HUDEP-2 (cell line): ENCODE results near the gene CDH18.

Experiments used
- DNase-seq, 76 experiments: peaks; one replicate each; lab custom pipeline; 2025; ENCODE audit not compliant: unreplicated experiment in 76 of 76; lab: John Stamatoyannopoulos, UW

The CDH18 gene

DNA sequence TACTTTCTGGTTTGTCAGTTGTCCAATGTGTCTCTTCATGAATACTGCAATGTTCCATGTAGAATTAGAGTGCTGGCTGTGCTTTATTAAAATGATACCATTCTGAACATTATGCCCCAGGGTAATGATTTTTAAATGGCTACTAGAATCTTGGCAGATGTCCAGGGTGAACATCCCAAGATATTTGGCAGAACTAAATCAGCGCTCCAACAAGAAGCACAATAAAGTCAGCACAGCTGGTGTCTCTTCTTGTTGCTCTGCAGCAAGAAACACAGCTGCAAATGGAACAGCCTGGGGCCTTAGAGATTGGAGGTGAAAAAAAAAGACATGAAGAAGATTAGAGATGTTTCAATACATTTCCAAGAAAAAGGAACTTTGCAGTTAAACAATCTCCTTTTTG, 248.3 kb downstream of the CDH18 start:
- no peak for DNase-seq

GRCh38 chr5:19734776-19735175, 253.2 kb downstream of the CDH18 start:
- no peak for DNase-seq

DNA sequence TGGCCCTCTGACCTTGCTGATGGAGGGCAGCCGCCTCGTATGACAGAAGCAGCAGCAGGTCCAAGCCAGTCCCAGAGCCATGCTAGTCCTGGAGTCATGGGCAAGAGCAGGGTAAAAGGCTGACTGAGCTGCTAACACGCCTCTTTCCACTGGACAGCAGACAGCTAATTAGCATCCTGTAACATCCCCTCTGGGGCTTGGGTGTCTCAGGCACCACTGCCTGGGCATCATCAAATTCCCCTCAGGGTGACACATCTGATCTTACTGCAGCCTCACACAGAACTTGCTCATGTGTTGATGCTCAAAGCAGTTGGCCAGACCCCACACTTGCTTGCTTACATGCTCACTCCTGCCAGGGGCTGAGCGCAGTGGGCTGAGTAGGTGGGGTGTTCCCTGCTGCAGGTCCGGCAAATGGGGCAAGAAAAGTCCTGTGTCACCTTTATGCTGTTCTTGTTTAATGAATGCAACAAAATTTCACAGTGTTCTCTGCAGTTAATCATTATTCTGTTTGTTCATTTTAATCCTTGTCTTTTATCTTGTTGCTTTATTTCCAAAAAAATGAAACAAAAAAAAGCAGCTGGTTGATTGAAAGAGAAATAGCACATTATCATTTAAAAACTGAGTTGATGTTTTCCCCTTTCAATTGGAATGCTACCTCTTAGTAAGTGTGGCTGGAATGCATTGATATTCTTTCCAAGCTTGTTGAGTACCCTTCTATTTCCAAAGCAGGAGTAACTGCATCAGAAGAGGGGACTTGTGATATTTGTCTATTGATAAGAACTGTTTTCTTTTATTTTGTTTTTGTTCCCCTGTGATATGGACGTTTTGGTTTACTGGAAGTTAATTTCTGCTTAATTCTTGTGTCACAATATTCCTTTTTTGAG, 254.1 kb downstream of the CDH18 start:
- DNase-seq: no peak

- no peak for DNase-seq
Observed at GRCh38 chr5:19728571-19728970, 259.4 kb downstream of the CDH18 start.

GRCh38 chr5:19719109-19719508, 268.9 kb downstream of the CDH18 start:
- DNase-seq: no peak

- DNase-seq: no peak
Observed at GRCh38 chr5:19713740-19714139, 274.3 kb downstream of the CDH18 start.

- no peak for DNase-seq
Observed at GRCh38 chr5:19709403-19709802, 278.6 kb downstream of the CDH18 start.

- no peak for DNase-seq
Observed at GRCh38 chr5:19706776-19707175, 281.2 kb downstream of the CDH18 start.

DNA sequence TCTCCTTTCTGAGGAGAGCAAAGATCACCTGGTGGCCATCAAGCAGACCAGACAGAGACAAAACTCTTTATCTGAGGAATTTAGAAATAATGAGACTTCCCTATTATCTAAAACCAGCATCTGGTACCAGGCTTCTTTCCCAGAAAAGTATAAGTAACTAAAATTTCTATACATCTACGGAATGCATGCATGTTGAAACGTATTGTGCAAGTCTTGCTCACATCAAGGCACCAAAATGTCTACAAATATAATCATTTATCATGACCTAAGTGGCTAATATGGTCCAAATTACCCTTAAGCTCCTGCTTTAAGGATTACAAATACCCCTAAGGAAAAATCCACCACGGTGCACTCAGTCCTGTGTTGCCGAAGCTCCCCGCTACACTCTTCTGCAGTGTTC, 286.3 kb downstream of the CDH18 start:
- DNase-seq: no peak

- DNase-seq: no peak
Observed at GRCh38 chr5:19694949-19695611, 292.9 kb downstream of the CDH18 start.

DNA sequence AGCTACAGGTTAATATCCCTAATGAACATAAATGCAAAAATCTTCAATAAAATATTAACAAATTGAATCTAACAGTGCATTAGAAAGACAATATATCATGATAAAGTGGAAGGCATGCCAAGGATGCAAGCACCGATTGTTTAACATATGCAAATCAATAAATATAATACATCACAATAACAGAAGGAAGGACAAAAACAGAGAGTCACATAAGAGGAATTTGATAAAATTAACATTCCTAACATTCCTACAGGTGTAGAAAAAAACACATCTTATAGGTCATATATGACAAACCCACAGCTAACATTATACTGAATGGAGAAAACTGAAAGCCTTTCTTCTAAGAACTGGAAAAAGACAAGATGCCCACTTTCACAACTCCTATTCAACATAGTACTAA, 297.0 kb downstream of the CDH18 start:
- DNase-seq: no peak

GRCh38 chr5:19685473-19685872, 302.5 kb downstream of the CDH18 start:
- no peak for DNase-seq

DNA sequence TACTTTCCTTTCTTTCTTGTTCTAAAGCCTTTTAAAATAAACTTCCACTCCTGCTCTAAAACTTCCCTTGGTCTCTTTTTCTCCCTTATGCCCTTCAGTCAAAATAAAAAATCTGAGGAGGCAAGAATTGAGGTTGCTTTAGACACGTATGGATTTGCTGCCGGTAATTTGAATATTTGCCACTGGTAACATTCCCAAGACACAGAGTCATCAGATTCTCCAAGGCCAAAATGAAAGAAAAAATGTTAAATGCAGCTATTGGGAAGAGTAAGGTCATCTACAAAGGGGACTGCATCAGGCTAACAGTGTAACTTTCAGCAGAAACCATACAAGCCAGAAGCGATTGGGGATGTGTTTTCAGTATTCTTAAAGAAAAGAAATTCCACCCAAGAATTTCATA, 311.1 kb downstream of the CDH18 start:
- no peak for DNase-seq

DNA sequence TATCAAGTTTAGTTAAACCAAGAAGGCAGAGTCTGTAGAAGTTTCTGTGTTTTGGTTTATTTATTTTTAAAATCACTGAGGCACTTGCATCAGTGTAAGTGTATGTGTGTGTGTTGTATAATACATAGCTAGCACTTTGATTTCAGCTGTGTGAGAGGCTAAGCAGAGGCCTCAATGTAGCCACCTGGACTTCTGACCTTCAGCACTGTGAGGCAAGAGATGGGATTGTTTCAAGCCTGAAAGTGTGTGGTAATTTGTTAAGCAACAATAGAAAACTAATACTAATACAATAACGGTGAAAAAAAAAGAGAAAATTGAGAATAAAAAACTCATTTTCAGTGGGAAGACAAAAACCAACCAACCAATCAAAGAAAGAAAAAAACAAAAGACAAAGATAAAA, 327.3 kb downstream of the CDH18 start:
- no peak for DNase-seq

GRCh38 chr5:19655627-19656026, 332.4 kb downstream of the CDH18 start:
- DNase-seq: no peak

DNA sequence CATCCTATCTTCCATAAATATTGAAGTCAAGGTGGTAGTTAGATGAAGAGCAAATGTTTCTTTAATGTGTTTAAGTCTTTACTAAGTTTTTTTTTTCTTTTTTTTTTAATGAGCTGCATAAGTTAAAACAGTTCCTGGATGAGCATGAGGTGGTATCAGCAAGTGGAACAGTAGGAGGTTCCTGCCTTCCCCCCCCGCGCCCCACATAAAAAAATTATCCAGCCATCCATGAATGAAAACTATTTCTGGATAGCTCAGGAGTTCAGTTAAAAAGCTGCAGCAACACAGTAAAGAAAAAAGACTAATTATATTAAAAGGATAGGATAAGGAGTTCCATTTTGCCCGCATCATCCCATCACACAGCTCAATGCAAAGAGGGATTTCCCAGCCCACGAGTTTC, 349.5 kb downstream of the CDH18 start:
- no peak for DNase-seq

DNA sequence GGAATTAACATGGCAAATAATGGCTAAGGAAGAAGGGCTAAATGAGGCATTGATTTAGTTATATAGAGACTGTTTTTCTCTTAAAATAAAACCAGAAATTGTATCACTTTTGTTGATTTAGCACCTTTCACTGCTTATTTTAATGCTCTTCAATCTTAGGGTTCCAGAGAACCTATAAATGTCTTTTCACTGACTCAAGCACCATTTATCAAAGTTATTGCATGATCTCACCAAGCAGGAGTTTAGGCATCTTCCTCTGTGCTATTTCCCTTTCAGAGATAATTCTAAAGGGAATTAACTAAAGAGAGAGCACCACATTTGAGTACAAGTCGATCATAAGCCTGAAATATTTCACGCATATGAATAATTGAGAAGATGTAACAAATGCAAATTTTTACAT, 357.1 kb downstream of the CDH18 start:
- no peak for DNase-seq

GRCh38 chr5:19626211-19626610, 361.8 kb downstream of the CDH18 start:
- no peak for DNase-seq

DNA sequence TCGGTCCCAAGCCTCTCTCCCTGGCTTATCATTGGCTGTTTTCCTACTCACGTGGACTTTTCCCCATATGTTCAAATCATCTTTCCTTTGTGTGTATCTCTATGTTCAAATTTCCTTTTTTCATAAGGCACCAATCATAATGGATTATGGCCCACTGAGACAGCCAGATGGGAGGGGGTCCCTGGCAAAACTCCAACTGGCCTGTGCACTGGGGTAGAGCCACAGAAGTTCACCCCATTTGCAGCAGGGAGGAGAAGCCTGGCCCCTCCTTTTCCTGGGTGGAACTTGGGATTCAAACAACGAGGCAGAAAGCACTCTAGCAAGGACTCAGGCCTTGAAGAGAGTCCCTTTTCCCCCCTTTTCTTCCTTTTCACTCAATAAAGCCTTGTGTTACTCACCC, 362.4 kb downstream of the CDH18 start:
- no peak for DNase-seq

GRCh38 chr5:19619571-19619970, 368.4 kb downstream of the CDH18 start:
- DNase-seq: no peak

DNA sequence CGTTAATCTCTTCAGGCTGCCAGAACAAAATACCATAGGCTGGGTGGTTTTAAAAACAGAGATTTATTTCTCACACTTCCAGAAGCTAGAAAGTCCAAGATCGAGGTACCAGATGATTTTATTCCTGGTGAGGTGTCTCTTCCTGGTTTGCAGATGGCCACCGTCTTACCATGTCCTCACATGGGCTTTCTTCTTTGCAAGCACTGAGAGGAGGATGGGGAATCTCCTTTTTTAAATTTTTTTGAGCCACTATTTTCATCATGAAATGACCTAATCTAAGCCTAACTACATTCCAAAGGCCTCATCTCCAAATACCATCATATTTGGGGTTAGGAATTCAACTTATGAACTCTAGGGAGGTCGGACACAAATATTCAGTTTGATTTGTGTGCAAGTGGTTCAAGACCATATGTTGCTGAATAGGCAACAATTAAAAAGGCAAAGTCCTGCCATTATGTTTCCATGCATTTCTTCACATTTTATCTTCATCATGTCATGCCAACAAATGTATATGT, 371.2 kb downstream of the CDH18 start:
- no peak for DNase-seq

GRCh38 chr5:19615661-19616060, 372.3 kb downstream of the CDH18 start:
- DNase-seq: no peak
